ENCODE measurements around the gene DLD.

DLD gene

DNA sequence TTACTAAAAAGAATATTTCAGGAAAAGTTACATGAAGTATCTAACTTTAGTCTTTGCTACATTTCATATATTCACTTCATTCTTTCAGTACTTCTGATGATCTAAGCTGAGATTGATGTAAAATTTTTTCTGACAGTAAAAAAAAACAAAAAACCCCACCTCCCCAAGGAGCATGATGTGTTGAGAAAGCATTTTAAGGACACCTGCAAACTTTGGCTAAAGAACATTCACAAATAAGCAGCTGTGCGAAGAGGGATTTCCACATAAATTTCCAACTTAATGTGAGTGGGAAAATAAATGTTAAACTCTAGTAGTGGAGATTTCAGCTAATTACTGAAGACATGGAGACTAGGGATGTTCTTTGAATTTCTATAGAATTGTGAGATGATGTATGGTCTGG, 35.5 kb downstream of the DLD start:
- TF ChIP-seq, protein P1, sequence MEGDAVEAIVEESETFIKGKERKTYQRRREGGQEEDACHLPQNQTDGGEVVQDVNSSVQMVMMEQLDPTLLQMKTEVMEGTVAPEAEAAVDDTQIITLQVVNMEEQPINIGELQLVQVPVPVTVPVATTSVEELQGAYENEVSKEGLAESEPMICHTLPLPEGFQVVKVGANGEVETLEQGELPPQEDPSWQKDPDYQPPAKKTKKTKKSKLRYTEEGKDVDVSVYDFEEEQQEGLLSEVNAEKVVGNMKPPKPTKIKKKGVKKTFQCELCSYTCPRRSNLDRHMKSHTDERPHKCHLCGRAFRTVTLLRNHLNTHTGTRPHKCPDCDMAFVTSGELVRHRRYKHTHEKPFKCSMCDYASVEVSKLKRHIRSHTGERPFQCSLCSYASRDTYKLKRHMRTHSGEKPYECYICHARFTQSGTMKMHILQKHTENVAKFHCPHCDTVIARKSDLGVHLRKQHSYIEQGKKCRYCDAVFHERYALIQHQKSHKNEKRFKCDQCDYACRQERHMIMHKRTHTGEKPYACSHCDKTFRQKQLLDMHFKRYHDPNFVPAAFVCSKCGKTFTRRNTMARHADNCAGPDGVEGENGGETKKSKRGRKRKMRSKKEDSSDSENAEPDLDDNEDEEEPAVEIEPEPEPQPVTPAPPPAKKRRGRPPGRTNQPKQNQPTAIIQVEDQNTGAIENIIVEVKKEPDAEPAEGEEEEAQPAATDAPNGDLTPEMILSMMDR (IDR thresholded peaks at IDR 0.05; ENCODE audit: low read depth, low read length): no peak
- DNase-seq (ENCODE audit: low read depth in 2 of 2): peak in 1 of 2 donors; percentile 25
- H3K4me3 ChIP-seq (replicated peaks in 1 of 2; ENCODE audit: low read depth in 2 of 2, low read length in 2 of 2): no peak overlapping the region

DNA sequence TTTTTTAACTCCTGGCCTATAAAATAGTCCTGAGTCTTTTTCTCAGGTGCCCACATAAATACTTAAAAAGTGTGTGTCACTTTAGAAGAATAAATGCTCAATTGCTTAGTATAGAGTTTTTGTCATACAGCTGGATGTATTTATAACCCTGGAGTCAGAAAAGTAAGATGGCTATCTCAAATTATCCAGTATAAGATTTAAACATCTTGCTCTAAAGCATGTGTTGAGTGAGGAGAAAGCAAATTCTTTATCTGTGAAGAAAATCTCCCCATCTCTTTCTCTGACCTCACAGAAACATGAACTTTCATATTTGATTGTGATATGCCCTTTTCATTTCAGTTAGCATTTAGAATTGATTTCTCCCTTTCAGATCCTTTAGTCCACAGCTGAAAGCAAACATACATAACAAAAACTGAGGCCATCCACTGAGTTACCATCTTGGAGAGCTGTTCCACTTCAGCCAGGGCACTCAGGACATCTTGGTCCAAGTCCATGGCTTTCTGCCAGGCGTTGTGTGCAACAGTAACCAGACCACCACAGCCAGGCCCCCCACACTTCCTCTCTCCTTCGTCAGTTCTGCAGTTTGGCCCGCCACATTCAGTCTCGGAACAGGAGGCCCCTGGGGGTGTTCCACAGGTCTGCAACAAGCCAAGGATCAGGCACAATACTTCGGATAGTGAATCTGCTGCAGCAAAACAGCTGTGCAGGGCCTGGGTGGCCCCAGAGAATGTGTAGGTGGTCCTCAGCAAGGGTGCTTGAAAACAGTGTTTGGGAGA, 40.9 kb downstream of the DLD start:
- peak in 1 of 2 donors; percentile 59 for DNase-seq (ENCODE audit: low read depth in 2 of 2)
- TF ChIP-seq, protein P1 (IDR thresholded peaks at IDR 0.05; ENCODE audit: low read depth, low read length): no peak
- no peak overlapping the region for H3K4me3 ChIP-seq (replicated peaks in 1 of 2; ENCODE audit: low read depth in 2 of 2, low read length in 2 of 2)

DNA sequence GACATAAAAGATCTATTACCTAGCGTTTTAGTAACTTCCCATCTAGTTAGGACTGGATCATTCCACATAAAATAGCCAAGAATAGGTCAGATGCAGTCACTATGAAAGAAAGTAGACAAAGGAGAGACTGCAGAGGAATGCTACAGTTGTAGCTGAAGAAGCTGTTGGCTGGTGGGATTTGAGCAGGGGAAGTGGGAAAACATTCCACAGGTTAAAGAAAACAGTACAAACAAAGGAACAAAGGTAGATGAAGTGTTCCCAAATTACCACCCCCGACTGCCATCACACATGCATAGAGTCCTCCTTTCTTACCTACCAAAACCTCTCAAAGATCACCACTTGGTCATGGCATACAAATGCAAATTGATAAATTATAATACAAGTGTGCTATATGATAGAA, 41.8 kb downstream of the DLD start:
- no peak overlapping the region for H3K4me3 ChIP-seq (replicated peaks in 1 of 2; ENCODE audit: low read depth in 2 of 2, low read length in 2 of 2)
- DNase-seq (ENCODE audit: low read depth in 2 of 2): no peak
- TF ChIP-seq, protein P1 (IDR thresholded peaks at IDR 0.05; ENCODE audit: low read depth, low read length): no peak

DNA sequence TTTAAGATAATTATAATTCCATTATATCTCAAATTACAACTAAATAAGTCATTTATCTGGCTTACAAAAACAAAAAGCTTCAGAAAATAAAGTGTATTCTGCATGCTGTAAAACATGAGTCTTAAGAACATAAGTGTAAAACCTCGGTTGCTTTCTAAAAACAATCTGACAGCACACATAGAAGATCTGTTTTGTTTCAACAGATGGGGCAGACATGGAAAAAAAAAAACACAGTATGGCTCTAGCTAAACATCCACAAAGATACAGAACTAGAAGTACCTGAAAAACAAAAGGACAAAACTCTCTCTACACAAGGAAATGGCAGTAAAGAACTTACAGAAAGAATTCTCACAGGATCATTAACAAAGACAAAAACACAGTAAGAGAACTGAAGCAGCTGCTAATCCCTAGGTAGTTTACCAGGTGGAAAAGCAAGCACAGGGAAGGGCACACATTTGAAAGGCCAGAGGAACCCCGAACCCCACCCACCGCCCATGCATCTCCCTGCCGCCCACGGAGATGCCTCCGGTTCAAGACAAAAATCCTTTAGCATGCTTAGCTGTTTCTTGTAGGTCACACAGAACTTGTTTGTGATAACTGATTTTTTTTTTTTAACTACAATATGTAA, 42.5 kb downstream of the DLD start:
- no peak for DNase-seq (ENCODE audit: low read depth in 2 of 2)
- no peak overlapping the region for H3K4me3 ChIP-seq (replicated peaks in 1 of 2; ENCODE audit: low read depth in 2 of 2, low read length in 2 of 2)
- TF ChIP-seq, protein P1 (IDR thresholded peaks at IDR 0.05; ENCODE audit: low read depth, low read length): no peak

DNA sequence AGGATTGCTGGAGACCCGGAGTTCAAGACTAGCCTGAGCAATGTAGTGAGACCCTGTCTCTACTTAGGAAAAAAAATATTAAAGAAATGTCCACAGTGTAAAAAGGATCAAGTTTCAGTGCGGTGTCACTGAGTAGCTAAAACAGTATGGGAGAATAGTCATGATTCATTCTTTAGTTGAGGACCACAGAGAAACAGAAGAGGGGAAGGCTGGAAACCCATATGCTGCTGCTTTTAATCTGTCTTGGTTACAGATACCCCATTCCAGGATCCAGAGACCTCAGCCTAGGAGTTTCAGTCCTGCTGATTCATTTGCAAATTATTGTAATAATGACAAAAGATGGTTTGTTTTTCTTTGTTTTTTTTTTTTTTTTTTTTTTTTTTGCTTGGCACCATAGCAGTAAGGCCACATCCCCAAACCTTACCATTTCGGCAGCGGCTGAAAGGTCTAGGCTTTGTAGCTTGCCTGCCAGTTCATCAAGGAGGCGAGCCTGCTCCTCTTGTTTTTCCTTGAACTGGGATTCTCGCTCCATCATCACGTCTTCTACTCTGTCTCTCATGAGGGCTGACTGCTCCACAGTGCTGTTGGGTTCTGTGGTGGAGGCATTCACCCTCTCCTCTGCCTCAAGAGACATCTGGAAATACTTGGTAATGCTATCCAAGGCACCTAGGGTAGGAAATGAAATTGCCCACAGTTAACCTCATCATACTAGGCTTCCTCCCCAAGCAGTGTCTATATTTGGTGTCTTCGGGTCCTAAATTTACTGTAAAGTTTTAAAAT, 44.2 kb downstream of the DLD start:
- TF ChIP-seq, protein P1 (IDR thresholded peaks at IDR 0.05; ENCODE audit: low read depth, low read length): no peak
- peak in 1 of 2 donors; percentile 60 for DNase-seq (ENCODE audit: low read depth in 2 of 2)
- no peak overlapping the region for H3K4me3 ChIP-seq (replicated peaks in 1 of 2; ENCODE audit: low read depth in 2 of 2, low read length in 2 of 2)

DNA sequence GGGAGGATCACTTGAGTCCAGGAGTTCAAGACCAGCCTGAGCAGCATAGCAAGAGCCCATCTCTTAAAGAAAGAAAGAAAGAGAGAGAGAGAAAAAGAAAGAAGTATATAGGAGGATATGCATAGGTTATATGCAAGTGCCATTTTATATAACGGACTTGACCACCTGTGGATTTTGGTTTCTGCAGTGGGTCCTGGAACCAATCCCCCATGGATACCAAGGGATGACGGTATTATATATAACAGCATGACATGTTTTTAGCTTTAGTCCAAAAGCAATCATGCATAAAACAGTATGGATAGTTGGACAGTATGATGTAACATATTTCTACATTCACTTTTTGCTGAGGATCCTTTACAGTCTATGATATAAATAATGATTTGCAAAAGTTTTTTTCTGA, 45.3 kb downstream of the DLD start:
- no peak for DNase-seq (ENCODE audit: low read depth in 2 of 2)
- H3K4me3 ChIP-seq (replicated peaks in 1 of 2; ENCODE audit: low read depth in 2 of 2, low read length in 2 of 2): no peak overlapping the region
- TF ChIP-seq, protein P1 (IDR thresholded peaks at IDR 0.05; ENCODE audit: low read depth, low read length): no peak

Data from cardiac fibroblast (primary cell).